Gastrocnemius medialis (tissue), 4 donors: ENCODE data around the gene MRPL11.

Source experiments
- POLR2A ChIP-seq, 2 donors: fragments of 450-650 bp; IDR thresholded peaks; one replicate each; pipeline ENCODE4 v1.6.1; 2017; ENCODE audit warnings: antibody characterized with exemption in 2 of 2, mild to moderate bottlenecking in 2 of 2, moderate library complexity in 2 of 2
- TF ChIP-seq, protein P1 (sequence below), 5 experiments: fragments of 450-650 bp in 3 of 5; fragments of 200-600 bp in 2 of 5; sonication (generic) in 2 of 5; IDR thresholded peaks in 4 of 5; conservative IDR thresholded peaks in 1 of 5; 1 replicate in 4 of 5; 2 replicates in 1 of 5; pipeline ENCODE4 v1.5.1; 2016 to 2019; ENCODE audit warnings: antibody characterized with exemption in 5 of 5, mild to moderate bottlenecking in 3 of 5, moderate library complexity in 3 of 5

DNA sequence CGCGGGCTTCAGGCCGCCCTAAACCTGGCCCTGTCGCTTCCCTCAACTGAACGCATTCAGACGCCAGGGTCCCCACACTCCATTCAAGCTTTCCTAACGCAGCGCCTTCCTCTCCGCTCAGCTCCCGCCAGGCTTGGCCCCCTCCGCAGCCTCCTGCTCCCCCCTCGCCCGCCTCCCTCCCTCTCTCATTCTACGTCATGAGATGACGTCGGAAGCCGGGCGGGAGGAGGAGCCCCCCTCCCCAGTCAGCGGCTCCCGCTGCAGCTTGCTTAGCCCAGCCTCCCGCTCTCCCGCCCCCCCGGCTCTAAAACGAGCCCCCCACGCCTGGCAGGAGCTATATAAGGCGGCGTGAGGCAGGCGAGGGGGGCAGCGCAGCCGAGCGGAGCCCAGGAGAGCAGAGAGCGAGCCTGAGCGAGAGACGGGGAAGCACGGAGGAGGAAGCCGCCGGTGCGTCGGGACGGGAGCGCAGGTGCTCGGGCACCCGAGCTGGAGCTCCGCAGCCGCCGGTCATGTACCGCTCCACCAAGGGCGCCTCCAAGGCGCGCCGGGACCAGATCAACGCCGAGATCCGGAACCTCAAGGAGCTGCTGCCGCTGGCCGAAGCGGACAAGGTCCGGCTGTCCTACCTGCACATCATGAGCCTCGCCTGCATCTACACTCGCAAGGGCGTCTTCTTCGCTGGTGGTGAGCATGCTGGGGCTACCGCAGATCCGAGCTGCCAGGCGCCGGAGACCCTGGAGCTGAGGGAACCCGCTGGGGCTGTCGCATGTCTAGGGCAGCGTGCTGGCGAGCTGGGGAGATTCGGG, 17.8 kb downstream of the MRPL11 start, which contains the start of gene NPAS4:
- TF ChIP-seq, protein P1, sequence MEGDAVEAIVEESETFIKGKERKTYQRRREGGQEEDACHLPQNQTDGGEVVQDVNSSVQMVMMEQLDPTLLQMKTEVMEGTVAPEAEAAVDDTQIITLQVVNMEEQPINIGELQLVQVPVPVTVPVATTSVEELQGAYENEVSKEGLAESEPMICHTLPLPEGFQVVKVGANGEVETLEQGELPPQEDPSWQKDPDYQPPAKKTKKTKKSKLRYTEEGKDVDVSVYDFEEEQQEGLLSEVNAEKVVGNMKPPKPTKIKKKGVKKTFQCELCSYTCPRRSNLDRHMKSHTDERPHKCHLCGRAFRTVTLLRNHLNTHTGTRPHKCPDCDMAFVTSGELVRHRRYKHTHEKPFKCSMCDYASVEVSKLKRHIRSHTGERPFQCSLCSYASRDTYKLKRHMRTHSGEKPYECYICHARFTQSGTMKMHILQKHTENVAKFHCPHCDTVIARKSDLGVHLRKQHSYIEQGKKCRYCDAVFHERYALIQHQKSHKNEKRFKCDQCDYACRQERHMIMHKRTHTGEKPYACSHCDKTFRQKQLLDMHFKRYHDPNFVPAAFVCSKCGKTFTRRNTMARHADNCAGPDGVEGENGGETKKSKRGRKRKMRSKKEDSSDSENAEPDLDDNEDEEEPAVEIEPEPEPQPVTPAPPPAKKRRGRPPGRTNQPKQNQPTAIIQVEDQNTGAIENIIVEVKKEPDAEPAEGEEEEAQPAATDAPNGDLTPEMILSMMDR (IDR thresholded peaks at IDR 0.05 in 4 of 5, conservative IDR thresholded peaks at IDR 0.05 in 1 of 5): no peak
- TF ChIP-seq POLR2A (IDR thresholded peaks at IDR 0.05): no peak
